PFSK-1 (cell line): ENCODE measurements around the gene HCRTR2.

Source experiments
- FOXP2 ChIP-seq: optimal IDR thresholded peaks from 2 replicates; pipeline ENCODE3; 2011; ENCODE audit warnings: borderline replicate concordance, control low read depth, inconsistent platforms; ENCODE audit not compliant: insufficient read depth; ENCODE audit errors: extremely low read length, extremely low read depth
- POLR2AphosphoS5 ChIP-seq: IDR thresholded peaks from 2 replicates; pipeline ENCODE4 v1.6.1; 2012; ENCODE audit warnings: low read depth, mild to moderate bottlenecking, control low read depth, low read length, moderate library complexity
- SIN3A ChIP-seq: IDR thresholded peaks from 2 replicates; pipeline ENCODE4 v1.6.1; 2012; ENCODE audit warnings: mild to moderate bottlenecking, low read length, moderate library complexity, borderline replicate concordance; ENCODE audit not compliant: insufficient read depth
- TAF1 ChIP-seq: IDR thresholded peaks from 2 replicates; pipeline ENCODE4 v1.6.1; 2012; ENCODE audit warnings: low read length, control low read depth, borderline replicate concordance; ENCODE audit not compliant: insufficient read depth
- TF ChIP-seq, protein P1 (sequence below), 2 experiments: IDR thresholded peaks; 2 replicates each; pipeline versions ENCODE4 v1.6.1 to v1.8.0; 2011 to 2012; ENCODE audit warnings: low read depth in 2 of 2, low read length in 2 of 2, control low read depth in 1 of 2, inconsistent platforms in 1 of 2, mild to moderate bottlenecking in 1 of 2, moderate library complexity in 1 of 2; ENCODE audit not compliant: insufficient read depth in 1 of 2

The HCRTR2 gene

DNA sequence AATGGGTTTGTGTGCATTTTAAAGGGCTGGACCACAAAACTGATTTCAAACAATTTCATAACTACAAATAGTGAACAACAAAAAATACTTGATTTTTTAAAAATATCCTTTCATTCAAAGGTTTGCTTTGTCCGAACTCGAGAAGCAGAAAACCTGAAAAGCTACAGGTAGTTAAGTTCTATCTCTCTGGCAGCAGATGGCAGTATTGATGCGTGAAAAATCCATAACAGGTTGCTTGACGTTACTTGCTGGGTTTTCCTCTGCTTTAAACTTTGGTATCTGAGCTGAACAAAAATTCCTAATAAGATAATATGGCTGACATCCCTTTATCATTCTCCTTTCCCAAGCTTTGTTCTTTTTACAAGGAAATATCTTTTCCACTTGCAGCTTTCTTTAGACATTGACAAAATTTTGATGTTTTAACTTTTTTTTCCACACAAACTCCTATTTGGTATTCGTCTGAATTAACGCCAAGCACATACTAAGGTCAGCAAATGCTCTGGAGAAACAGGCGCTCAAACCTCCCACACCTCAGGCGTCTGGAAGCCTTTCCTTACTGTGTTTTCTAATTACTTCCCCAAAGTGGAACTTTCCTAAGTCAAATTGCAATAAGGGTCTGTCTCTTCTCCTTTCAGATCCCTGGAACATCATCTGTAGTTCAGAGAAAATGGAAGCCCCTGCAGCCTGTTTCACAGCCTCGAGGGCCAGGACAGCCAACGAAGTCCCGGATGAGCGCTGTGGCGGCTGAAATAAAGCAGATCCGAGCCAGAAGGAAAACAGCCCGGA, 102.6 kb downstream of the HCRTR2 start:
- TF ChIP-seq POLR2AphosphoS5: no peak
- TF ChIP-seq FOXP2: no peak
- no peak for TF ChIP-seq TAF1
- no peak for TF ChIP-seq SIN3A
- TF ChIP-seq, protein P1, sequence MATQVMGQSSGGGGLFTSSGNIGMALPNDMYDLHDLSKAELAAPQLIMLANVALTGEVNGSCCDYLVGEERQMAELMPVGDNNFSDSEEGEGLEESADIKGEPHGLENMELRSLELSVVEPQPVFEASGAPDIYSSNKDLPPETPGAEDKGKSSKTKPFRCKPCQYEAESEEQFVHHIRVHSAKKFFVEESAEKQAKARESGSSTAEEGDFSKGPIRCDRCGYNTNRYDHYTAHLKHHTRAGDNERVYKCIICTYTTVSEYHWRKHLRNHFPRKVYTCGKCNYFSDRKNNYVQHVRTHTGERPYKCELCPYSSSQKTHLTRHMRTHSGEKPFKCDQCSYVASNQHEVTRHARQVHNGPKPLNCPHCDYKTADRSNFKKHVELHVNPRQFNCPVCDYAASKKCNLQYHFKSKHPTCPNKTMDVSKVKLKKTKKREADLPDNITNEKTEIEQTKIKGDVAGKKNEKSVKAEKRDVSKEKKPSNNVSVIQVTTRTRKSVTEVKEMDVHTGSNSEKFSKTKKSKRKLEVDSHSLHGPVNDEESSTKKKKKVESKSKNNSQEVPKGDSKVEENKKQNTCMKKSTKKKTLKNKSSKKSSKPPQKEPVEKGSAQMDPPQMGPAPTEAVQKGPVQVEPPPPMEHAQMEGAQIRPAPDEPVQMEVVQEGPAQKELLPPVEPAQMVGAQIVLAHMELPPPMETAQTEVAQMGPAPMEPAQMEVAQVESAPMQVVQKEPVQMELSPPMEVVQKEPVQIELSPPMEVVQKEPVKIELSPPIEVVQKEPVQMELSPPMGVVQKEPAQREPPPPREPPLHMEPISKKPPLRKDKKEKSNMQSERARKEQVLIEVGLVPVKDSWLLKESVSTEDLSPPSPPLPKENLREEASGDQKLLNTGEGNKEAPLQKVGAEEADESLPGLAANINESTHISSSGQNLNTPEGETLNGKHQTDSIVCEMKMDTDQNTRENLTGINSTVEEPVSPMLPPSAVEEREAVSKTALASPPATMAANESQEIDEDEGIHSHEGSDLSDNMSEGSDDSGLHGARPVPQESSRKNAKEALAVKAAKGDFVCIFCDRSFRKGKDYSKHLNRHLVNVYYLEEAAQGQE (IDR thresholded peaks at IDR 0.05; ENCODE audit: insufficient read depth in 1 of 2, low read depth in 2 of 2, low read length in 2 of 2): no peak

DNA sequence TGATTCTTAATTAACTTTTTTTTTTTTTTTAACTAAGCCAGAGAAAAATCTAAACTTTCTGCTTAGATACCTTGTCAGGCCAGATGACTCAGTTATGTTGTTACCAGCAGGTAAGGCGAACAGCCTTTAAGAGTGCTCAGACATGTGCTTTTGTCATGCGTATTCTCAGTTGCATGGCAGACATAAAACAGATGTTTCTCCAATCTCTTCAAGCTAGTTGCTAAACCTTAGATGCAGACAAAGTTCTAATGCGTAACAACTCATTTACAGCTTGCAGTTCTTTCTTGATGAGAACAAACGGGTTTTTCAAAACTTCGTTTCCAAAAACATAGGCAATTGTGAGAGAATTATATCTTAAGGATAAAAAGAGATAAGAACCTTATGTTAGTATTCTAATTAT, 103.3 kb downstream of the HCRTR2 start:
- TF ChIP-seq FOXP2 (no peak), SIN3A (no peak), TAF1 (no peak), POLR2AphosphoS5 (no peak)
- TF ChIP-seq, protein P1 (IDR thresholded peaks at IDR 0.05; ENCODE audit: insufficient read depth in 1 of 2, low read depth in 2 of 2, low read length in 2 of 2): no peak

DNA sequence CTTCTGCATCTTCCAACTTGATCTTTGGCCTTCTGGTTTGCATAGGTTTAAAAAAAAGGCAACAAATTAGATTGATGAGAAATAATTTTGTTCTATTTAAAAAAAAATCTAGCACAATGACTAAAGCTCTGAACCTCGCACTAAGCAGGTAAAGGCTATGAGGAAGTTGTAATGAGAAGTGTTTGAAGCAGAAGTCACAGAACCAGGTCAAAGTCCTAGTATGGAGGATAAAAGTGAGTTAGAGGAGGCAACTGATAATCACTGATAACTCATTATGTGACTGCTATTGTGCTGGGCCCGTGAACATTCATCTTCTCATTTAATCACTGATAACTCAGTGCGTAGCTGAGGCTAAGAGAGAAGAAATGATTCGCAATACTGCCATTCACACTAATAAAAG, 106.9 kb downstream of the HCRTR2 start:
- no peak for TF ChIP-seq SIN3A
- TF ChIP-seq POLR2AphosphoS5: no peak
- TF ChIP-seq, protein P1 (IDR thresholded peaks at IDR 0.05; ENCODE audit: insufficient read depth in 1 of 2, low read depth in 2 of 2, low read length in 2 of 2): no peak
- no peak for TF ChIP-seq TAF1
- no peak for TF ChIP-seq FOXP2

DNA sequence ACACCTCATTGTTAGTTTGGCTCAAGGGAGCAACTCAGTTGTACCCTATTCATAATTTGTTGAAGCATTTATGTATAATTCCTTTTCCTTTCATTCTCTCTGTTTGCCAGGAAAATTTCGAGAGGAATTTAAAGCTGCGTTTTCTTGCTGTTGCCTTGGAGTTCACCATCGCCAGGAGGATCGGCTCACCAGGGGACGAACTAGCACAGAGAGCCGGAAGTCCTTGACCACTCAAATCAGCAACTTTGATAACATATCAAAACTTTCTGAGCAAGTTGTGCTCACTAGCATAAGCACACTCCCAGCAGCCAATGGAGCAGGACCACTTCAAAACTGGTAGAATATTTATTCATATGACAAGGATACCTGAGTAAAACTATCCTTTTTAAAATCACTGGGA, 107.8 kb downstream of the HCRTR2 start:
- TF ChIP-seq POLR2AphosphoS5 (no peak), FOXP2 (no peak), TAF1 (no peak), SIN3A (no peak)
- TF ChIP-seq, protein P1 (IDR thresholded peaks at IDR 0.05; ENCODE audit: insufficient read depth in 1 of 2, low read depth in 2 of 2, low read length in 2 of 2): no peak
